Activated CD4-positive, alpha-beta T cell treated with anti-CD3 and anti-CD28 coated beads, Interleukin-2, Interleukin-4, amounts not matched to agents 100 ng/mL and 50 ng/mL, durations not matched to agents 16 hours and 8 hours (primary cell): ENCODE data around the gene ANKRD9.
"Not testable (repeated sequence)": the region's sequence is repeated elsewhere in the genome, so short reads cannot be mapped to it uniquely, and the experiment has no call there.

Source experiments
- DNase-seq: peaks from one replicate; pipeline ENCODE4 v3.0.0-alpha.2; 2020; ENCODE audit warnings: low spot score

Gene ANKRD9

GRCh38 chr14:102538602-102539543 is 29.3 kb upstream of the ANKRD9 start:
- no peak for DNase-seq

DNA sequence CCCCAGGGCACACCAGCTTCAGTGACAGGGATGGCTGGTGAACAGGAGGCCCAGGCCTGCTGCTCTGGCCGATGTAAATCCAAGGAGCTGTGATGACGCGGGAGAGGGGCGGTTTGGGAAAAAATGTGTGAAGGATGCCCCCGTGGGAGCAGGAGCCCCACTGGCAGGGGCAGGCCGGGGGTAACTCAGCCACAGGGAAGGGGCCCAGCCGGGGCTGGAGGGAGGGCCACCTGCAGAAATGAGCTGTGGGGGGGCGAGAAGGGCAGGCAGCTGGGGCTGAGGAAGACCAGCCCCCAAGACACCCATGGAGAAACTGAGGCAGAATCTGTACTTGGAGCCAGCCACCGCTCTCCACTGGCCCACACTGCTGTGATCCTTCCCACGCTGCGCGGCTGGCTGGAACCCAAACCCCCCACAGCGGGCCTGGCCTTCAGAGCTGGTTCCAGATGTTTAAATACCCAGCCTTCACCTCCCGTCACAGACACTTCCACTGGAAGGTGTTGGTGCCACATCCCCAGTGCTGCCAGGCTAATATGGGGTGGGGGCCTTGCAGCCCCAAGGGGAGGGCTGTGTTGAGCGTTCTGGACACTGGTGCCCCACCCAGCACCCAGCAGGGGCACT is 28.5 kb upstream of the ANKRD9 start:
- no peak for DNase-seq

DNA sequence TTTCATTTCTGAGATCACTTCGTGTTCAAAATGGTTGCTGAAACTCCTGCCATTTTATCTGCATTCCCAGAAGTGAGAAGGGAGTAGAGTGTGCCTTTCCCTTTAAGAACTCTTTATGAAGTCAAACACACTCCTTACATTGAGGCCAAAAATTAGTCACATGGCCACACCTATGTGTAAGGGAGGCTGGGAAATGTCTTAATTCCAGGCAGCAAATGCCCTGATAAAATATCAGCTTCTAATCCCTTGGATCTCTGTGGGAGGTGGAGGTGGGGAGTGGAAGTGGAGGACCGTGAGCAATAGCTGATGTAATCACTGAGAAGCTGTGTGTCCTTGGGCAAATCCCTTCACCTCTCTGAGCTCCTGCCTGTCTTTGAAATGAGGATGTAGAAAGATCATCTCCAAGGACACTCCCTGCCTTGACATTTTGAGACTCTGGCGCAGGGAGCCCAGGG is 22.7 kb upstream of the ANKRD9 start:
- no peak for DNase-seq

GRCh38 chr14:102530828-102531478 is 21.4 kb upstream of the ANKRD9 start:
- no peak for DNase-seq

- no peak for DNase-seq
Observed at GRCh38 chr14:102528431-102529170, 19.0 kb upstream of the ANKRD9 start.

DNA sequence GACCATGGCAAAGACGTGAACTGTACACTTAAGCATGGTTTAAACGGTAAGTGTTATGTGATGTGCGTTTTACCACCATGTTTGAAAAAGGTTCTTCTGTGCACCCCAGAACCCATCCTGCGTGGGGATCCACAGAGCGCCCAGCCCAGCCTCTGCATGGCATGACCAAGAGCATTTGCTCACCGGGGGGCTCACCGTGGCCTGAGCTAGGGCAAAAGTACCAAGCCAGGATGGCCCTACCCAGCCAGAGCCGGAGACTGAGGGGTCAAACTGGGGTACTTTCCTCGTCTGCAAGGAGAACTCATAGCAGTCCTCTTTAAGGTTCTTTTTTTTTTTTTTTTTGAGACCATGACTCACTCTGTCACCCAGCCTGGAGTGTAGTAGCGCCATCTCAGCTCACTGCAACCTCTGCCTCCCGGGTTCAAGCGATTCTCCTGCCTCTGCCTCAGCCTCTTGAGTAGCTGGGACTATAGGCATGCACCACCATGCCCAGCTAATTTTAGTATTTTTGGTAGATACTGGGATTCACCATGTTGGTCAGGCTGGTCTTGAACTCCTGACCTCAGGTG is 16.4 kb upstream of the ANKRD9 start:
- no peak for DNase-seq

DNA sequence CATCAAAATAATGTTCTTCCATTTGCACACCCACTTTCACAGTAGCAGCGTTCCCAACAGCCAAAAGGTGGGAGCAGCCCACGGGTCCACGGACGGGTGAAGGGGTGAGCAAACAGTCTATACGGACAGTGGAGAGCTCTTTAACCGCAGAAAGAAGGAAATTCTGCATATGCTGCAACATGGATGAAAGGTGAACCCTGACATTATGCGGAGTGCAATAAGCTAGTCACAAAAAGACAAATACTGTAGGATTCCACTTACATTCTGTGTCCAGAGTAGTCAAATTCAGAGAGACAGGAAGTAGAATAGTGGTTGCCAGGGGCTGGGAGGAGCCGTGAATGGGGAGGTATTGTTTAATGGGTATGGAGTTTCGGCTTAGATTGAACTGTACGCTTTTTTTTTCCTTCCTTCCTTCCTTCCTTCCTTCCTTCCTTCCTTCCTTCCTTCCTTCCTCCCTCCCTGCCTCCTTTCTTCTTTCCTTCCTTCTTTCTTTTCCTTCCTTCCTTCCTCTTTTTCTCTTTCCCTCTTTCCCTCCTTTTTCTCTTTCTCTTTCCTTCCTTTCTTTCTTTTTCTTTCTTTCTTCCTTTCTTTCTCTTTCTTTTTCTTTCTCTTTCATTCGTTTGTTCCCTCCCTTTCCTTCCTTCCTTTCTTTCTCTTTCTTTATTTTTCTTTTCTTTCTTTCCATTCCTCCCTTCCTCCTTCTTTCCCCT is 15.8 kb upstream of the ANKRD9 start:
- DNase-seq = peak; percentile 33

- peak; percentile 98 for DNase-seq
Observed at GRCh38 chr14:102524451-102525218, 15.1 kb upstream of the ANKRD9 start.

- DNase-seq = no peak
Observed at GRCh38 chr14:102523569-102524450, 14.2 kb upstream of the ANKRD9 start.

DNA sequence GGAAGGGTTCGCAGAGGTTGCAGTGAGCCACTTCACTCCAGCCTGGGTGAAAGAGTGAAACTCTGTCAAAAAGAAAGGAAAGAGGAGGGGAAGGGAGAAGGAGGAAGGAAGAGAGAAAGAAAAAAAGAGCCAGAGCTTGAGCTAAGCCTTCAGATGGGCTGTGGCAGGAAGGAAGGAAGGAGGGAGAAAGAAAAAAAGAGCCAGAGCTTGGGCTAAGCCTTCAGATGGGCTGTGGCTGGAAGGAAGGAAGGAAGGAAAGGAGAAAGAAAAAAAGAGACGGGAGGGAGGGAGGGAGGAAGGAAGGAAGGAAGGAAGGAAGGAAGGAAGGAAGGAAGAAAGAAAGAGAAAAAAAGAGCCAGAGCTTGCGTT is 13.6 kb upstream of the ANKRD9 start:
- no peak for DNase-seq

- DNase-seq = not testable (repeated sequence)
Observed at GRCh38 chr14:102519709-102520108, 10.1 kb upstream of the ANKRD9 start.

GRCh38 chr14:102518063-102518648 is 8.6 kb upstream of the ANKRD9 start:
- DNase-seq = no peak

- DNase-seq = no peak
Observed at GRCh38 chr14:102517392-102518062, 8.0 kb upstream of the ANKRD9 start.

DNA sequence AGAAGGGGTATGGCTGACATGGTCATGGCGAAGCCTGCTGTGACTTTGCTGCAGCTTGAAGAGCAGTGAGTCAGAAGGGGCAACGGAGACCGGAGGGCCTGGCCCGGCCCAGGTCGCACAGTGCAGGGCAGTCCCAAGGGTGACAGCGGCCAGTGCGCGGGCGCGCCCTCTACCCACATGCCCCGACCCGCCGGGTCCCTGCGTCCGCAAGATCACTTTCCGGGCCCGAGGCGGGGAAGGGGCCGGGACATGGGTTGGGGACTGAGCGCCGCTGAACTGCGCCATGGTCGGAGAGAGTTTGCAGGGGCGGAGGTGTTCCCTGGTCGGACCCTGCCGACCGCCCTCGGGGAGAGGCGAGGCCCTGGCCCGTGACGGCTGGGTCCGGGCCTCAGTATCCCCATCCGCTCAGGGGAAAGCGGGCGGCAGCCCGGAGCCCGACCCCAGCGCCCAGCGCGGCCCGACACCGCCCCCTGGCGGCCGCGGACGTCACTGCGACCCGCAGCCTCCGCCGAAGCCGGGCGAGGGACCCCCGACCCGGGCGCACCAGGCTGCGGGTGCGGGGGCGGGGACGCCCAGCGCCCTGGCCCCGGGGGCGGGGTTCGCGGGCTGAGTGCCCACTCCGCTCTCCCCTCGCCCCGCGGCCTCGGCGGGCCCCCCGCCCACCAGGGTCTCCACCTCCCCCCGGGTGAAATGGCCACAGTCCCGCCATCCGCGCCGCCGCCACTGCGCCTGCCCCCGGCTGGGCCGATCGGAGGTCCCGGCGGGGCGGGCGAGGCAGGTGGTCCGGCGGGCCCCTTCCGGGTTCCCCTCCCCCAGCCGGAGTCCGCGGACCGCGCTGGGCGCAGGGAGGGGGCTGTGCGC is 7.2 kb upstream of the ANKRD9 start:
- DNase-seq = peak; percentile 49

DNA sequence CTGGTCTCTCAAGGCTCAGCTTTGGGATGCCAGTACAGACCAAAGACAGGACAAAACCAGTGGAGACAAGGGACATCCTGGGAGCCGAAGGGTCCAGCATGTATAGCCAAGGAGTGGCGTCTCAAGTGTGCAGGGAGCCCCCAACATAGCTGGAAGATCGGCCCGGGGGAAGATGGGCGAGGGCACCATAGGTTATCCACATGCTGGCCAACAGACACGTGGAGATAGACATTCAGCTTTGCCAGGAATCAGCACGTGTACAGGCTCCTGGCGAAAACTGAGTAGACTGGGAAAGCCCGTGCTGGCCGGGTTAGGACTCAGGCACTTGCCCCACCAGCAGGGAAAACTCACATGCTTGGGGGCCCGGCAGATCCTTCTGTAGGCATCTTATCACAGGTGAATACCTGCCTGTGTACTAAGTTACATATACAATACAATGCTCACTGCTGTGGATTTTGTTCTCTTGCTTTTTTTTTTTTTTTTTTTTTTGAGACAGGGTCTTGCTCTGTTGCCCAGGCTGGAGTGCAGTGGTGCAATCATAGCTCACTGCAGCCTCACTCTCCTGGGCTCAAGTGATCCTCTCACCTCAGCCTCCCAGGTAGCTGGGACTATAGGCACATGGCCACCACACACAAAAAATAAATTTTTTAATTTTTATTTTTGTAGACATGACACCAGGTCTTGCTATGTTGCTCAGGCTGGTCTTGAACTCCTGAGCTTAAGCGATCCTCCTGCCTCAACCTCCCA is 5.6 kb upstream of the ANKRD9 start:
- no peak for DNase-seq

DNA sequence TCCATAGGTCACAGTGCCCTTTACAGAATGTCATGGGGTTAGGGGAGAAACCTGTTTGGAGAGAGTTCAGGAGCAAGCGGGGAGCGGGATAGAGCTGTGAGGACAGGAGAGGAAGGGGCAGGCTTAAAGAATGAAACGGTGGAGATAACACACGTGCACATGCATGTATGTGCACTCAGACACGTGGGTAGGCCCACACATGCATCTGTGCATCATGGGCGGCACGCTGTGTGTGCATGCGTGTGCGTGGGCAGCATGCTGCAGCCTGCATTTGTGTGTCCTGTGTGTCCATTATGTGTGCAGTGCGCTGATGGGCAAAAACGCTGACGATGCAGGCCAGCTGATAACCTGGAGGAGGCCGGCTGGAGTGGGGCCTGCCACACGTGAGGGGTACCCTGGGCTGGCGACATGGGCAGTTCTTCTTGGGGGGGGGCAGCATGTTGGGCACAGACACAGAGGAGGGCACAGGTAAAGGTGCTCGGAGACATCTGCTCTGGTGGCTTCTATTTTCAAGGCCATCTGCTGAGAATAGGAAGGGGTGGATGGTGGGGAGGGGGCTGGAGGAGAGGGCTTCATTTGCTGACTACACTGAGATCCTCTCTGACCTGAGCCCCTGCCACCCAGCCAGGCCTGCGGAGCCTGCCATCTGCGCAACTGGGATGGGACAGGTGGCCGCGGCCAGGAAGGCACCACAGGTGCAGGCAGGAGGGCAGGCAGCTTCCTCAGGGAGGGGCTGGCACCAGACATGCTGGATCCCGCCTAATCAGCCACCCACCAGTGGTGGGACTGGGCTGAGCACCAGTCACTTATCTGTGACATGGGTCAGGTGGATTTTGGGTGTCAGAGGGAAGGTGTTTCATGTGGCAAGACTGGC is 4.6 kb upstream of the ANKRD9 start:
- DNase-seq = no peak
